Mesendoderm (in vitro differentiated cells): ENCODE results near the gene G3BP1.
A peak's percentile ranks its signal among the peaks of the same experiment; 100 is the strongest.

Experiments used
- DNase-seq: peaks from one replicate; pipeline ENCODE4 v3.0.0; 2013
- H2AK5ac ChIP-seq: 2 replicates; pipeline ENCODE4 v1.6.1; 2013; ENCODE audit warnings: low read length, inconsistent platforms
- H2BK120ac ChIP-seq: 2 replicates; pipeline ENCODE4 v1.6.1; 2013; ENCODE audit warnings: low read depth, mild to moderate bottlenecking, low read length, moderate library complexity, mixed read lengths
- H2BK15ac ChIP-seq: replicated peaks from 2 replicates; pipeline ENCODE4 v1.6.1; 2013; ENCODE audit warnings: low read depth, mild to moderate bottlenecking, moderate library complexity
- H2BK5ac ChIP-seq: 2 replicates; pipeline ENCODE4 v1.6.1; 2013; ENCODE audit warnings: low read length, inconsistent platforms
- H3K18ac ChIP-seq: 2 replicates; pipeline ENCODE4 v1.6.1; 2013; ENCODE audit warnings: mild to moderate bottlenecking, low read length, mixed read lengths
- H3K23ac ChIP-seq: one replicate; pipeline ENCODE4 v1.6.1; 2013; ENCODE audit warnings: low read length
- H3K27ac ChIP-seq: 2 replicates; pipeline ENCODE4 v1.5.1; 2013; ENCODE audit warnings: low read depth, mild to moderate bottlenecking, inconsistent platforms, low read length, moderate library complexity
- H3K27me3 ChIP-seq: 2 replicates; pipeline ENCODE4 v1.6.1; 2013; ENCODE audit warnings: low read length, control low read depth, mild to moderate bottlenecking, inconsistent platforms; ENCODE audit not compliant: insufficient read depth, poor library complexity
- H3K36me3 ChIP-seq: 2 replicates; pipeline ENCODE4 v1.6.1; 2013; ENCODE audit warnings: low read length, inconsistent platforms; ENCODE audit not compliant: control insufficient read depth, insufficient read depth
- H3K4ac ChIP-seq: one replicate; pipeline ENCODE4 v1.6.1; 2013; ENCODE audit warnings: low read depth, mild to moderate bottlenecking, low read length, moderate library complexity
- H3K4me1 ChIP-seq: 2 replicates; pipeline ENCODE4 v1.6.1; 2013; ENCODE audit warnings: low read depth, low read length, inconsistent platforms; ENCODE audit not compliant: control insufficient read depth
- H3K4me2 ChIP-seq: 2 replicates; pipeline ENCODE4 v1.6.1; 2013; ENCODE audit warnings: low read length
- H3K4me3 ChIP-seq: 2 replicates; pipeline ENCODE4 v1.5.1; 2013; ENCODE audit warnings: mild to moderate bottlenecking, low read length
- H3K56ac ChIP-seq: one replicate; pipeline ENCODE4 v1.6.1; 2013; ENCODE audit warnings: low read length
- H3K79me1 ChIP-seq: 2 replicates; pipeline ENCODE4 v1.6.1; 2013; ENCODE audit warnings: low read length, inconsistent platforms
- H3K79me2 ChIP-seq: 2 replicates; pipeline ENCODE4 v1.6.1; 2013; ENCODE audit warnings: mild to moderate bottlenecking, low read length; ENCODE audit not compliant: control insufficient read depth, insufficient read depth
- H3K9ac ChIP-seq: 2 replicates; pipeline ENCODE4 v1.6.1; 2013; ENCODE audit warnings: low read length, inconsistent platforms
- H4K5ac ChIP-seq: one replicate; pipeline ENCODE4 v1.6.1; 2013; ENCODE audit warnings: low read length
- H4K8ac ChIP-seq: one replicate; pipeline ENCODE4 v1.6.1; 2013; ENCODE audit warnings: low read depth, mild to moderate bottlenecking, control low read depth, low read length, moderate library complexity
- WGBS: extraction: QIAGEN DNeasy Blood & Tissue Kit; methylation state at CpG from one replicate; pipeline ENCODE4 v1.1.7; 2013; ENCODE audit warnings: low lambda C conversion rate, missing lambda C conversion rate; ENCODE audit not compliant: insufficient coverage; ENCODE audit errors: extremely low coverage; 5-methylcytosine and 5-hydroxymethylcytosine counted together

G3BP1 gene

DNA sequence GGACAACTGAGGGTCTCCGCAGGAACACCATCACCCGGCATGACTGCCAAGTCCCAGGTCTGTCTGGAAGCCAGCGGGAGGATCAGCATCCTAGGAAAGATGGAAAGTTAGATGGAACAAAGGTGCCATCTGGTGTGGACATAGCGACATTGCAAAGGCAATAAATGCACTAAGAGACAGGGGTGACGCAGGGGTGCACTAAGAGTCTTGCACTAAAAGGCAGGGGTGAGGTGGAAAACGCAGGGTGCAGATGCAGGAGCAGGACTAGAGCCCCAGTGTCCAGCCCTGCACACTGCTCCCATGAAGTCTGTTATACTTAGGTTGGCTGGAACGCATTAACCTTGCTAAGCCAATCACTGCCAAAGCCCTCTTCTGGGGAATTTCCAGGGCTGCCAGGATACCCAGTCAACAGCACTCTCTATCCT is 28.9 kb upstream of the G3BP1 start:
- no peak overlapping the region for H4K8ac ChIP-seq
- DNase-seq = peak; percentile 91
- H3K79me2 ChIP-seq = no peaks in the 10 kb centered on the region
- no peak overlapping the region for H3K4ac ChIP-seq
- no peak overlapping the region for H2BK120ac ChIP-seq
- H3K23ac ChIP-seq = no peak overlapping the region
- H3K56ac ChIP-seq = no peak overlapping the region
- H3K9ac ChIP-seq = no peak overlapping the region
- H2BK5ac ChIP-seq = no peak overlapping the region
- H4K5ac ChIP-seq = no peak overlapping the region
- H3K4me3 ChIP-seq = no peak overlapping the region
- H3K79me1 ChIP-seq = no peaks in the 10 kb centered on the region
- no peak overlapping the region for H3K4me2 ChIP-seq
- H3K36me3 ChIP-seq = no peaks in the 10 kb centered on the region
- H3K27me3 ChIP-seq = no peaks in the 10 kb centered on the region
- no peak overlapping the region for H3K18ac ChIP-seq
- no peak overlapping the region for H2AK5ac ChIP-seq
- H3K27ac ChIP-seq = no peak overlapping the region
- no peak overlapping the region for H2BK15ac ChIP-seq
- peaks cover 8% of the 10 kb centered on the region for H3K4me1 ChIP-seq
- WGBS = no CpG with 5 or more reads among the region's 7 CpGs

DNA sequence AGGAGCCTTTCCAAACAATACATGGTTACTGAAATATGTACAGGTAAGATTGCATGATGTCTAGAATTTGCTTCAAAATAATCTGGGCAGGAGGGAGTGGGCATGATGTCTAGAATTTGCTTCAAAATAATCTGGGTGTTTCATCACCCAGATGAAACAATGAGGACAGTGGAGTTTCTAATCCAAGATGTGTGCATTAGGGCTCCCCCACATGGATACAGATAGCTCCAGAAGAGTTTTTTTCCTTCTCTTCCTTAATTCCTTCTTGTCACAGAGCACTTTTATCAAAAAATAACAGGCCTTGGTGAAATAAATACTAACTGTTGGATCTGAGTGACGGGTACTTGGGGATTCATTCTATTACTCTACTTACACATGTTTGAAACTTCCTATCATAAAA is 28.2 kb upstream of the G3BP1 start:
- no peak overlapping the region for H2BK120ac ChIP-seq
- no peak for DNase-seq
- H3K27me3 ChIP-seq = no peaks in the 10 kb centered on the region
- no peak overlapping the region for H4K5ac ChIP-seq
- H2BK5ac ChIP-seq = no peak overlapping the region
- WGBS = no CpG with 5 or more reads among the region's 1 CpG
- no peak overlapping the region for H3K9ac ChIP-seq
- H3K36me3 ChIP-seq = no peaks in the 10 kb centered on the region
- H4K8ac ChIP-seq = no peak overlapping the region
- no peak overlapping the region for H3K4ac ChIP-seq
- H3K79me2 ChIP-seq = no peaks in the 10 kb centered on the region
- H3K56ac ChIP-seq = no peak overlapping the region
- no peak overlapping the region for H3K4me2 ChIP-seq
- H2AK5ac ChIP-seq = no peak overlapping the region
- H3K18ac ChIP-seq = no peak overlapping the region
- peaks cover 8% of the 10 kb centered on the region for H3K4me1 ChIP-seq
- H3K4me3 ChIP-seq = no peak overlapping the region
- H3K27ac ChIP-seq = no peak overlapping the region
- no peak overlapping the region for H2BK15ac ChIP-seq
- H3K23ac ChIP-seq = no peak overlapping the region
- no peaks in the 10 kb centered on the region for H3K79me1 ChIP-seq

DNA sequence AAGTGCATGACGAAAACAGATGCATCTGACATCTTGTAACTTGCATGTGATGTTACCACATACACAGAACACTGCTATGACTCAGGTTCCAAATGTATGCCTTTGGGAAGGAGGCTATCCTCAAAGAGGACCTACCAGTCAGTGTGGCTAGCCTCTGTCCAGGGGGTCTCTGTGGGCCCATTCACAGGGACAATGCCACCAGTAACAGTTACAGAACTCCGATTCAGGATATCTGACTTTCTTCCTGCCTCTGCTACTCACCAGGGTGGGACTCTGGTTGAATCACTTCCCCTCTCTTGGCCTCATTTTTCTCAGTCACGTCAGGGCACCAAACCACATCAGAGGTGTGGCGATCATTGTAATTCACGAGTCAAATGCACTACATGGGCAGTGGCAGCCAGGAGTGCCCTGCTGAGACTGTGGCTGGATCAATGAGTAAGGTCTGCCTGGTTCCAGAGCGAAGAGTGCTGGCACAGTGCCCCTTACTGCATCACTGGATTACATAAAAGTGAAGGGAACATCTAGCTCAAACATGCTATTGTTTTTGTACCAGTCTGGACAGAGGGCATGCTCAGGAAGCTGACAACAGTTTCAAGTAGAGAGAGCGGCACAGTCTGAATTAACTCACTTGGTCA is 26.6 kb upstream of the G3BP1 start:
- no peaks in the 10 kb centered on the region for H3K27me3 ChIP-seq
- no peak overlapping the region for H3K9ac ChIP-seq
- no peak overlapping the region for H2BK5ac ChIP-seq
- no peaks in the 10 kb centered on the region for H3K36me3 ChIP-seq
- no peak overlapping the region for H3K27ac ChIP-seq
- H3K79me2 ChIP-seq = no peaks in the 10 kb centered on the region
- H3K4ac ChIP-seq = no peak overlapping the region
- H2BK15ac ChIP-seq = no peak overlapping the region
- no peak overlapping the region for H3K4me3 ChIP-seq
- no CpG with 5 or more reads among the region's 7 CpGs for WGBS
- H3K56ac ChIP-seq = no peak overlapping the region
- no peak for DNase-seq
- no peaks in the 10 kb centered on the region for H3K79me1 ChIP-seq
- H2AK5ac ChIP-seq = no peak overlapping the region
- no peak overlapping the region for H3K18ac ChIP-seq
- H3K4me1 ChIP-seq = peaks cover 2% of the 10 kb centered on the region
- H2BK120ac ChIP-seq = no peak overlapping the region
- no peak overlapping the region for H4K5ac ChIP-seq
- H4K8ac ChIP-seq = no peak overlapping the region
- H3K4me2 ChIP-seq = no peak overlapping the region
- H3K23ac ChIP-seq = no peak overlapping the region

DNA sequence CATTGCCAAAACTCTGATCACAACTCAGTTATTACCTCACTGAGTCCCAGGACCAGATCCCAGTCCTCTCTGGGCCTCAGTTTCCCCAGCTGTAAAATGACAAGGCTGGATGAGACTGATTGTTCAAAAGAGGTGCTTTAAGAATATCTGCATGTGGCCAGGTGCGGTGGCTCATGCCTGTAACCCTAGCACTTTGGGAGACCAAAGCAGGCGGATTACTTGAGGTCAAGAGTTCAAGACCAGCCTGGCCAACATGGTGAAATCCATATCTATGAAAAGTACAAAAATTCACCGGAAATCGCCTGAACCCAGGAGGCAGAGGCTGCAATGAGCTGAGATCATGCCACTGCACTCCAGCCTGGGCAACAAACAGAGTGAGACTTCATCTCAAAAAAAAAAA is 21.6 kb upstream of the G3BP1 start:
- Histone ChIP-seq H2AK5ac (no peak overlapping the region), H3K27ac (no peak overlapping the region), H3K4me1 (no peaks in the 10 kb centered on the region)

DNA sequence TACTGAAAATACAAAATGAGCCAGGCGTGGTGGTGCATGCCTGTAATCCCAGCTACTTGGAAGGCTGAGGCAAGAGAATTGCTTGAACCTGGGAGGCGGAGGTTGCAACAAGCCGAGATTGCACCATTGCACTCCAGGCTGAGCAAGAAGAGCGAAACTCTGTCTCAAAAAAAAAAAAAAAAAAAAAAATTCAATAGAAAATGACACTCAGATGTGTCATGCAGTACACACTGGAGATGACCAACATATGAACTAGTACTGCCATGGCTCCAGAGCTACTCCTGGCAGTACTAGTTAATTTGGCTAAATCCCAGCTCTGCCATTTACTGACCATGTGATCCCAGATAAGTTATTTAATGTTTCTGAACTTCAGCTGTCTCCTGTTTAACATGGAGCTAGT is 20.7 kb upstream of the G3BP1 start:
- no peak for DNase-seq
- no peak overlapping the region for H3K4me3 ChIP-seq
- no peaks in the 10 kb centered on the region for H3K27me3 ChIP-seq
- no peak overlapping the region for H2BK15ac ChIP-seq
- no peak overlapping the region for H2AK5ac ChIP-seq
- H3K27ac ChIP-seq = no peak overlapping the region
- WGBS = no CpG with 5 or more reads among the region's 4 CpGs
- H3K4ac ChIP-seq = no peak overlapping the region
- no peak overlapping the region for H3K4me2 ChIP-seq
- no peak overlapping the region for H4K5ac ChIP-seq
- H3K36me3 ChIP-seq = no peaks in the 10 kb centered on the region
- no peak overlapping the region for H2BK5ac ChIP-seq
- H3K18ac ChIP-seq = no peak overlapping the region
- H3K79me2 ChIP-seq = no peaks in the 10 kb centered on the region
- no peak overlapping the region for H3K56ac ChIP-seq
- H3K23ac ChIP-seq = no peak overlapping the region
- H3K79me1 ChIP-seq = no peaks in the 10 kb centered on the region
- no peak overlapping the region for H4K8ac ChIP-seq
- H3K4me1 ChIP-seq = peaks cover 3% of the 10 kb centered on the region
- no peak overlapping the region for H3K9ac ChIP-seq
- no peak overlapping the region for H2BK120ac ChIP-seq

More for the DNA sequence above, 21.6 kb upstream of the G3BP1 start:
- Histone ChIP-seq H3K36me3 (no peaks in the 10 kb centered on the region), H2BK120ac (no peak overlapping the region), H4K5ac (no peak overlapping the region), H3K79me2 (no peaks in the 10 kb centered on the region), H3K79me1 (no peaks in the 10 kb centered on the region), H3K27me3 (no peaks in the 10 kb centered on the region), H3K23ac (no peak overlapping the region), H3K4me2 (no peak overlapping the region), H3K56ac (no peak overlapping the region), H2BK5ac (no peak overlapping the region), H3K4ac (no peak overlapping the region), H3K18ac (no peak overlapping the region), H3K4me3 (no peak overlapping the region), H3K9ac (no peak overlapping the region), H2BK15ac (no peak overlapping the region), H4K8ac (no peak overlapping the region)
- no CpG with 5 or more reads among the region's 4 CpGs for WGBS
- DNase-seq = no peak

GRCh38 chr5:151751593-151751992 is 20.2 kb upstream of the G3BP1 start:
- Histone ChIP-seq H3K4me2 (no peak overlapping the region), H2BK120ac (no peak overlapping the region), H2BK5ac (no peak overlapping the region), H3K27me3 (no peaks in the 10 kb centered on the region), H3K27ac (no peak overlapping the region), H3K56ac (no peak overlapping the region), H3K4me3 (no peak overlapping the region), H3K9ac (no peak overlapping the region), H3K79me1 (no peaks in the 10 kb centered on the region), H3K23ac (no peak overlapping the region), H3K36me3 (no peaks in the 10 kb centered on the region), H4K8ac (no peak overlapping the region), H2BK15ac (no peak overlapping the region), H2AK5ac (no peak overlapping the region), H3K79me2 (no peaks in the 10 kb centered on the region), H3K4ac (no peak overlapping the region), H4K5ac (no peak overlapping the region), H3K4me1 (peaks cover 3% of the 10 kb centered on the region), H3K18ac (no peak overlapping the region)
- no CpG with 5 or more reads among the region's 4 CpGs for WGBS
- no peak for DNase-seq
